Amniotic stem cell (primary cell): Measurements from ENCODE around the gene ARHGAP10.
"Not testable (repeated sequence)": the region's sequence is repeated elsewhere in the genome, so short reads cannot be mapped to it uniquely, and the experiment has no call there.

Source experiments
- DNase-seq: peaks from one replicate; lab custom pipeline; 2025; lab: John Stamatoyannopoulos, UW

The ARHGAP10 gene

GRCh38 chr4:148068065-148068911 is 336.4 kb downstream of the ARHGAP10 start:
- DNase-seq: no peak

GRCh38 chr4:148069086-148069894 is 337.4 kb downstream of the ARHGAP10 start:
- no peak for DNase-seq

- DNase-seq: no peak
These were observed 337.9 kb downstream of the ARHGAP10 start for GRCh38 chr4:148069895-148070178.

DNA sequence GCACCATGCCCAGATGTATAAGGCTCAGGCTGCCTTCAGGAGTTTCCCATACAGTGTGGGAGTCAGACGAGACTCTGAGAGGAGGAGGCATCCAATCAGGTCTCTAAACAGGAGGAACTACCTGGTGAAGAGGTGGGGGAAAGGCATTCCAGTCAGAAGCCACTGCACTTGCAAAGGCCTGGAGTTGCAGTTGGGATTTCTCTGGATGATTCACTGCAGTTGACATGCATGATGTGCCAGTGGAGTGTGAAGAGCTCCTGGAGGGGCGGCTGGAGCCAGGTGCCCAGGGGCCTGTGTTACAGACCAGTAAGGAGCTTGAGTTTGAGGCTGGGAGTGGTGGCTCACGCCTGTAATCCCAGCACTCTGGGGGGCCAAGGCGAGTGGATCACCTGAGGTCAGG is 339.1 kb downstream of the ARHGAP10 start:
- DNase-seq: no peak

- no peak for DNase-seq
These were observed 340.9 kb downstream of the ARHGAP10 start for GRCh38 chr4:148072789-148073188.

DNA sequence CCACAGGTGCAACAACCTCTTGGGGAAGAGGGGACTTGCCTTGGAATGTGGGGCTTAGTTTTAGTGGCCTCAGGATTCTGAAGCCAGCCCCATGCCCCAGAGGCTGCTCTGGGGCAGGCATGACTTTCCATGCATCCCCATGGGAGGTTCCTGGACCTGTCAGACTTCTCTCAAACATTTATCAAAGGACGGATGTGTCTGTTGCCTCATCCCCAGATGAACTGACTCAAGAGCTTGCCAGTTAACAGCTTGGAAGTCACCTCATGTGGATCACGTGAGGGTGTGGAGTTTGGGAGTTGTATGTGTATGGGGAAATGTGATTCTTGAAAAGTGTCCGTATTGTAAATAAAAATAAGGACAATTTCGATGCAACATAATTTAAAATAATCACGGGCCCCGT is 341.5 kb downstream of the ARHGAP10 start:
- DNase-seq: no peak

DNA sequence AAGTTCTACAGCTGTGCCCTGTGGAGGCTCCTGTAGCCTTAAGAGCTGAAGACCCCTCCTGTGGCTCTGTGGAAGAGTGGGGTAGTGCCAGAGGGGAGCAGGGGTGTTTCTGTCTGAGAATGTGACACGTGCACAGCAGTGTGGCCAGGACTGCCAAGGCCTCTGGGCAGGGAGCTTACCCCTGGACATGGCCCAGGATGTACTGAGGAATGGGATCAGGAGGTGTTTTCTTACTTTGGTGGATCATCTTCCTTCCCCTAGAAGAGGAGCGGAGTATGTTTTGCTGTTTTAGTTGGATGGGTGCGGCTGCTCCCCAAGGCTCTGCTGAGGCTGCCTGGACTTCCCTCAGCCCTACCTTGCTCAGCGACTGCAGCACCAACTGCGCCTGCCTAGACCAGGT is 342.6 kb downstream of the ARHGAP10 start:
- no peak for DNase-seq

GRCh38 chr4:148075438-148075837 is 343.6 kb downstream of the ARHGAP10 start:
- DNase-seq: no peak

GRCh38 chr4:148076964-148077363 is 345.1 kb downstream of the ARHGAP10 start:
- DNase-seq: no peak

GRCh38 chr4:148077581-148077980 is 345.7 kb downstream of the ARHGAP10 start:
- DNase-seq: no peak

DNA sequence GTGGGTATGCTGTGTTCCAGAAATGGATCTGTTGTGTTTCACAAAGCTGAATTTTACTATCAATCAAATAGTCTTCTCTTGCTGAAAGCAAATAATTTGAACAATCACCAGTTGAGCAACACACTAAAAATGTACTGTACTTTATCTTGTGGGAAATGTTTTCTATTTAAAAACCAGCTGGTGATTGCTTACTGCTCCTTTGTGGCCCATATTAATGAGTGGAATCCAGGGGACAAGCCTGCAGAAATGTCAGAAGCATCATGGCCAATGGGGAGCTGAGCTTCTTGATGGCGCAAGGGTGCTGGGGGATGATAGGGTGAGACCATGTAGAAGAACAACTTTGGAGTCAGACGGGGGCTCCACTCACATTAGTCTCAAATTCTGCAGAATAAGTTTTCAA is 346.2 kb downstream of the ARHGAP10 start:
- no peak for DNase-seq

- no peak for DNase-seq
These were observed 348.1 kb downstream of the ARHGAP10 start for GRCh38 chr4:148079961-148080360.

DNA sequence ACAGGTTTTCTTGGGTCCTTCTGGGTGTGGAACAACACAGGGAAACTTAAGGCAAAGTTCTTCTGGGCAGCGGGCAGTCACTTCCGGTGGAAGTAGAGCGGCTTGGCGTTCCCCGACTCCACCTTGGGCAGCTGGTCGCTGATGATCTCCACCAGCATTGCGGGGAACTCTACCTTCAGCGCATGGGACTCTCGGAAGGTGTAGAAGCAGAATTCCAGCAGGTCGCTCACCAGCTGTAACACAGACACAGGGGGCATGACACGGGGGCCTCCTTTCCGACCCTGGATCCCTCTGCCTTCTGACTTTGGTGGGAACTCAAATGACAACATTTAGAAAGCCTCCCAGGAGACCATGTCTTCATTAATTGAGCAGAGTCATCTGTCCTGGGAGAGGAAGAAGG is 349.4 kb downstream of the ARHGAP10 start:
- no peak for DNase-seq

GRCh38 chr4:148081745-148082144 is 349.9 kb downstream of the ARHGAP10 start:
- DNase-seq: no peak

DNA sequence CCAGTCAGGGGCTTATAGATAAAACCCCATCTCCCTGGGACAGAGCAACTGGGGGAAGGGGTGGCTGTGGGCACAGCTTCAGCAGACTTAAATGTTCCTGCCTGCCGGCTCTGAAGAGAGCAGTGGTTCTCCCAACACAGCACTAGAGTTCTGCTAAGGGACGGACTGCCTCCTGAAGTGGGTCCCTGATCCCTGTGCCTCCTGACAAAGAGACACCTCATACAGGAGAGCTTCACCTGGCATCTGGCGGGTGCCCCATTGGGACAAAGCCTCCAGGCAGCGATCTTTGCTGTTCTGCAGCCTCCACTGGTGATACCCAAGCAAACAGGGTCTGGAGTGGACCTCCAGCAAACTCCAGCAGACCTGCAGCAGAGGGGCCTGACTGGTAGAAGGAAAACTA is 351.2 kb downstream of the ARHGAP10 start:
- DNase-seq: not testable (repeated sequence)

GRCh38 chr4:148089624-148090023 is 357.7 kb downstream of the ARHGAP10 start:
- DNase-seq: no peak

DNA sequence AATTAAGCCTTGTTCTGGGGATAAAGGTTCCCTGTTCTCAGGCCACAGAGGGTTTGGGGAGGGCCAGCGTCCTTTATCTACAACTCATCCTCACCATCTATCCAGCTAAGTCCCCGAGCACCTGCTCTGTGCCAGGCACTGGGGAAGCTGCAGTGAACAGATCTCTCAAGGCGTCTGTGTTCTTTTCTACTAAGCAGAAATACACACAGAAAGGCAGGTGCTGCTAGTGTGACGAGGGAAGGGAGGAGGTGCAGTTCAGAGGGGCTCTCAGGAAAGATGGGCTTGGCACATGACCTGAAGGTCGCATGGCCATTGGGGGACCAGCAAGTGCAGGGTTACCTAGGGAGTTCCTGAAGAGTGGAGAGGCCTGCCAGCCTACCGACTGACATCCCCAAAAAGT is 358.1 kb downstream of the ARHGAP10 start:
- DNase-seq: no peak

DNA sequence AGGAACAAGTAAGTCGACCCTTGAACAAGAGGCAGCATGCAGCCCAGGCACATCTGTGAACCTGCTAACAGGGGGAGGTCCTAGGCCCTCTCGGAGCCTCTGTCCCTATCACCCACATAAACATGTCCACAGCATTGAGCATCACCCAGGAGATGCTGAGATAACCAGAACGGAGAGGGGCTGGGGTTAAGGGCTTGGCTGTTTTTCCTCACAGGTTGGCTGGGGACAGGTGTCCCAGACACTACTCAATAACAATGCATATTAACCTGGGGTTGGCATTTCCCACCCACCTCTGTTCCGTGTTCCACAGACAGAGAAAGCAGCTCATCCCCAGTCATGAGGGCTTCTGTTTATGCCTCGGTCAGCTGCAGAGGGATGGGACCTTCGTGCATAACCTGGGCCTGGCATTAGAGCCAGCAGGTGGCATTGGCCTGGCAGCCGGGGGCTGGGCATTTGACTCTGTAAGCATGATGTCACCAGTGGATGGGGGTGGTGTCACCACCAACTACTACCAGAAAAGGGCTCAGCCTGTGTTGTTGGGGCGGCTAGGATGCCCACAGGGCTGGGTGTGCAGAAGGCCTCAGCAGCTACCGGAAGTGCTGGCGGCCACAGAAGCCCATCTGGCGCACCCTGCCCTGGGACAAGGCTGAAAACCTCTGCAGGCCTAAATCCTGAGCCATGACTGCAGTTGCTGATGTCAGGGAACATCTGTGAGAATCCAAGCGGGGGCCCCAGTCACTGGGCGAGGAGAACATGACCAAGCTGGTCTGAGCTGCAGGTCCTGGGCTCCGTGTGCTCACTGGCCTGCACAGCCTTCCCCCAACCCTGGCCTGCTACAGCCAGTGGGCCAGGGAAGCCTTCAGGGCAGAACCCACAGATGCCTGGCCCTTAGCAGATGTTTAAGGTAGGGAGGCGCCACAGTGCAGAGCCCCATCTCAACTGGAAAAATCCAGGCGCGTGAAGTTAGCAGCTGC is 358.9 kb downstream of the ARHGAP10 start:
- no peak for DNase-seq

GRCh38 chr4:148091896-148092295 is 360.0 kb downstream of the ARHGAP10 start:
- no peak for DNase-seq

DNA sequence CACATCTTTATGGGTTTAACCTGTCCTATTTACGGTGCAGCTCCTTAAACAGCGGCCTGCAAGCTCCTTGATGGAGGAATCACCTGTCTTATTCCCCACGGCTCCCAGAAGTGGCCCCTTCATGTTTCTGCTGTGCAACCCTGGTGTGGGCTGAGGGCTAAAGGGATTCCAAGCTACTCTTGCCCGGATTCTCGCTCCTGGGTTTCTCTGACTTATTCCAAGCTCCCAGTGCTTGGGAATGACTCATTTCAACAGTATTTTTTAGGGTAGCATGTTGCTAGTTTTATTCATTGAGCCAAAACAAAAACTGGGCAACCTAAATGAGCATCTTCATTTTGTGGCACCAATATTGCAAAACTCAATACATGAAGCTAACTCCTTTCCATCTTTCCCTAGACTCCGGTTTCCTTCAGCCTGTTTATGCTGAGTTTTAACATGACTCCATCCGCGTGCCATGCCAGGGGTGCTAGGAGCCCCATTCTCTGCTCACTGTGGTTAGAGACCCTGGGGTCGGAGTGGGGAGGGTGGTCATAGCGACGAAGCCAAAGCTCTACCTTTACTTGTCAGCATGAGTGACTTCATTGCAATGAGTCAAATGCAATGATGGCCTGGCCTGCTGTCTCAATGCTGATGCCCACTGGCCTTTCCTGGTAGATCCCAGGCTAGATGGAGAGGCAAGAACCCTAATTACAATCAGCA is 360.6 kb downstream of the ARHGAP10 start:
- no peak for DNase-seq

GRCh38 chr4:148093065-148093464 is 361.2 kb downstream of the ARHGAP10 start:
- DNase-seq: no peak

DNA sequence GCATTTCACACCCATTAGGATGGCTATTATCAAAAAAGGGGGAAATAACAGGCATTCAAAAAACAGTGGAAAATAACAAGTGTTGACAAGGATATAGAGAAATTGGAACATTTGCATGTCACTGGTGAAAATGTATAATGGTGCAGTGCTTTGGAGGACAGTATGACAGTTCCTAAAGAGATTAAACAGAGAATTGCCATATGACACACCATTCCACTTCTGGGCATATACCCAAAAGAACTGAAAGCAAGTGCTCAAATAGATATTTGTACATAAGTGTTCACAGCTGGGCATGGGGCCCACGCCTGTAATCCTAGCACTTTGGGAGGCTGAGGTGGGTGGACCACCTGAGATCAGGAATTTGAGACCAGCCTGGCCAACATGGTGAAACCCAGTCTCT is 362.3 kb downstream of the ARHGAP10 start:
- DNase-seq: no peak
